Suprapubic skin (tissue), 4 donors: ENCODE measurements around the gene HECTD1. TPM values are rescaled to one million over a fixed set of nuclear protein-coding genes. Genes with fewer than 3 reads are reported as not detected.
"Not testable (repeated sequence)": the region's sequence is repeated elsewhere in the genome, so short reads cannot be mapped to it uniquely, and the experiment has no call there.

Source experiments
- DNase-seq, 2 donors: peaks; one replicate each; pipeline ENCODE4 v3.0.0-alpha.2; 2019; ENCODE audit warnings: low spot score in 2 of 2
- H3K27ac ChIP-seq: fragments of 200-600 bp; sonication (generic); one replicate; pipeline ENCODE4 v1.5.1; 2019
- H3K27me3 ChIP-seq: fragments of 200-600 bp; sonication (generic); one replicate; pipeline ENCODE4 v1.5.1; 2019
- H3K36me3 ChIP-seq: fragments of 200-600 bp; sonication (generic); one replicate; pipeline ENCODE4 v1.5.1; 2019
- H3K4me1 ChIP-seq: fragments of 200-600 bp; sonication (generic); one replicate; pipeline ENCODE4 v1.5.1; 2019
- H3K4me3 ChIP-seq: fragments of 200-600 bp; sonication (generic); one replicate; pipeline ENCODE4 v1.5.1; 2019; ENCODE audit warnings: mild to moderate bottlenecking
- H3K9me3 ChIP-seq: fragments of 200-600 bp; sonication (generic); one replicate; pipeline ENCODE4 v1.5.1; 2019
- CTCF ChIP-seq, 2 donors: fragments of 200-600 bp in 1 of 2; fragments of 450-650 bp in 1 of 2; sonication (generic) in 1 of 2; IDR thresholded peaks; one replicate each; pipeline ENCODE4 v1.5.1; 2016 to 2019; ENCODE audit warnings: antibody characterized with exemption in 2 of 2, mild to moderate bottlenecking in 1 of 2, moderate library complexity in 1 of 2
- EP300 ChIP-seq: sonication (generic); formaldehyde crosslinking; IDR thresholded peaks from one replicate; pipeline ENCODE4 v1.6.1; 2017; ENCODE audit warnings: antibody characterized with exemption
- POLR2A ChIP-seq, 2 donors: fragments of 450-650 bp; IDR thresholded peaks; one replicate each; pipeline ENCODE4 v1.6.1; 2017; ENCODE audit warnings: antibody characterized with exemption in 2 of 2, mild to moderate bottlenecking in 2 of 2, moderate library complexity in 2 of 2
- POLR2AphosphoS5 ChIP-seq, 3 donors: sonication (generic); formaldehyde crosslinking; IDR thresholded peaks; one replicate each; pipeline ENCODE4 v1.6.1; 2017; ENCODE audit warnings: antibody characterized with exemption in 3 of 3
- WGBS: methylation state at CpG from one replicate; pipeline ENCODE4 v1.1.5; 2018; 5-methylcytosine and 5-hydroxymethylcytosine counted together
- total RNA-seq, 4 donors: library from RNA; depleted of rRNA; stranded (reverse); fragments of >200 nt; gene quantifications; one replicate each; pipeline ENCODE4 v1.1.0, GENCODE V29; 2016

HECTD1 gene
- total RNA-seq, 4 donors from 2014 or later = 197 to 442 (median 271) TPM

GRCh38 chr14:31196839-31197492 lies 10.6 kb downstream of the HECTD1 start:
- peaks cover 10% of the 10 kb centered on the region for H3K4me1 ChIP-seq
- 85% methylated on average over 8 of the region's 8 CpGs for WGBS

GRCh38 chr14:31194661-31195060 lies 12.9 kb downstream of the HECTD1 start:
- no peak for DNase-seq
- peaks cover 10% of the 10 kb centered on the region for H3K36me3 ChIP-seq
- H3K4me1 ChIP-seq = peaks cover 10% of the 10 kb centered on the region
- H3K9me3 ChIP-seq = no peaks in the 10 kb centered on the region
- no peak overlapping the region for H3K27ac ChIP-seq
- TF ChIP-seq POLR2A (IDR thresholded peaks at IDR 0.05) (no peak), EP300 (no peak), CTCF (IDR thresholded peaks at IDR 0.05) (no peak), POLR2AphosphoS5 (IDR thresholded peaks at IDR 0.05) (no peak)
- no peaks in the 10 kb centered on the region for H3K27me3 ChIP-seq
- H3K4me3 ChIP-seq = no peak overlapping the region

More at GRCh38 chr14:31196839-31197492, 10.6 kb downstream of the HECTD1 start:
- peaks cover 7% of the 10 kb centered on the region for H3K36me3 ChIP-seq
- H3K9me3 ChIP-seq = no peaks in the 10 kb centered on the region
- no peak for DNase-seq
- no peaks in the 10 kb centered on the region for H3K27me3 ChIP-seq
- no peak overlapping the region for H3K27ac ChIP-seq
- no peak for TF ChIP-seq CTCF (IDR thresholded peaks at IDR 0.05)
- no peak for TF ChIP-seq POLR2AphosphoS5 (IDR thresholded peaks at IDR 0.05)
- no peak for TF ChIP-seq POLR2A (IDR thresholded peaks at IDR 0.05)
- TF ChIP-seq EP300 = no peak
- no peak overlapping the region for H3K4me3 ChIP-seq

- peaks cover 10% of the 10 kb centered on the region for H3K36me3 ChIP-seq
- peaks cover 10% of the 10 kb centered on the region for H3K4me1 ChIP-seq
- no peak for DNase-seq
- H3K9me3 ChIP-seq = no peaks in the 10 kb centered on the region
- 92% methylated on average over 3 of the region's 3 CpGs for WGBS
- TF ChIP-seq POLR2AphosphoS5 (IDR thresholded peaks at IDR 0.05) = no peak
- no peak for TF ChIP-seq CTCF (IDR thresholded peaks at IDR 0.05)
- TF ChIP-seq POLR2A (IDR thresholded peaks at IDR 0.05) = no peak
- no peak for TF ChIP-seq EP300
- H3K27me3 ChIP-seq = no peaks in the 10 kb centered on the region
- H3K4me3 ChIP-seq = no peak overlapping the region
- no peak overlapping the region for H3K27ac ChIP-seq
These were observed 13.5 kb downstream of the HECTD1 start for GRCh38 chr14:31194095-31194494.

GRCh38 chr14:31192544-31192943 lies 15.0 kb downstream of the HECTD1 start:
- peaks cover 10% of the 10 kb centered on the region for H3K4me1 ChIP-seq
- not testable (repeated sequence) for H3K36me3 ChIP-seq, H3K4me3 ChIP-seq, H3K27ac ChIP-seq, DNase-seq, H3K9me3 ChIP-seq, H3K27me3 ChIP-seq
- 94% methylated on average over 8 of the region's 8 CpGs for WGBS

GRCh38 chr14:31190717-31191263 lies 16.8 kb downstream of the HECTD1 start:
- H3K4me3 ChIP-seq = no peak overlapping the region
- WGBS = 98% methylated on average over 8 of the region's 8 CpGs
- no peaks in the 10 kb centered on the region for H3K9me3 ChIP-seq
- no peaks in the 10 kb centered on the region for H3K27me3 ChIP-seq
- DNase-seq = no peak
- TF ChIP-seq POLR2A (IDR thresholded peaks at IDR 0.05) = no peak
- TF ChIP-seq CTCF (IDR thresholded peaks at IDR 0.05) = no peak
- H3K27ac ChIP-seq = no peak overlapping the region
- peaks cover 5% of the 10 kb centered on the region for H3K4me1 ChIP-seq
- H3K36me3 ChIP-seq = peaks cover 10% of the 10 kb centered on the region

GRCh38 chr14:31190219-31190603 lies 17.4 kb downstream of the HECTD1 start:
- no peak for DNase-seq
- H3K27ac ChIP-seq = no peak overlapping the region
- TF ChIP-seq EP300 (no peak), POLR2A (IDR thresholded peaks at IDR 0.05) (no peak), CTCF (IDR thresholded peaks at IDR 0.05) (no peak), POLR2AphosphoS5 (IDR thresholded peaks at IDR 0.05) (no peak)
- no peaks in the 10 kb centered on the region for H3K9me3 ChIP-seq
- peaks cover 5% of the 10 kb centered on the region for H3K4me1 ChIP-seq
- H3K36me3 ChIP-seq = peaks cover 13% of the 10 kb centered on the region
- 91% methylated on average over 3 of the region's 3 CpGs for WGBS
- no peak overlapping the region for H3K4me3 ChIP-seq
- no peaks in the 10 kb centered on the region for H3K27me3 ChIP-seq
